GM21390 (cell line): Measurements from ENCODE around the gene LDLRAD2.
A peak's percentile ranks its signal among the peaks of the same experiment; 100 is the strongest.
"Not testable (repeated sequence)": the region's sequence is repeated elsewhere in the genome, so short reads cannot be mapped to it uniquely, and the experiment has no call there.

ENCODE experiments used
- ATAC-seq: cut with Tn5 transposase; IDR thresholded peaks from one replicate; pipeline ENCODE4 v1.9.1; 2021; ENCODE audit not compliant: unreplicated experiment

The LDLRAD2 gene, protein sequence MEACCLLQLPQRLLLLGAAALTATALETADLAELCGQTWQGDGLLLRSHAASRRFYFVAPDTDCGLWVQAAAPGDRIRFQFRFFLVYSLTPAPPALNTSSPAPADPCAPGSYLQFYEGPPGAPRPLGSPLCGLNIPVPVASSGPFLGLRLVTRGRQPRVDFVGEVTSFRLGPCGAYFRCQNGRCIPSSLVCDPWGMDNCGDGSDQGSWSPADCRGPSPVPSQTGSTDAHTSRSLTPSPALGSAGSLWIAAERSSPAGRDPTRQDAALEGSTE

GRCh38 chr1:21811875-21812305, at the start of gene LDLRAD2:
Gene LDLRAD2 (plus strand): TSS chr1:21812265. CDS start chr1:21812452, 187 bp downstream.
- ATAC-seq = no peak

- no peak for ATAC-seq
Observed at GRCh38 chr1:21763236-21763635, 48.8 kb upstream of the LDLRAD2 start.

- no peak for ATAC-seq
Observed at GRCh38 chr1:21763694-21764419, 48.2 kb upstream of the LDLRAD2 start.

- ATAC-seq = no peak
Observed at GRCh38 chr1:21764615-21765423, 47.2 kb upstream of the LDLRAD2 start.

DNA sequence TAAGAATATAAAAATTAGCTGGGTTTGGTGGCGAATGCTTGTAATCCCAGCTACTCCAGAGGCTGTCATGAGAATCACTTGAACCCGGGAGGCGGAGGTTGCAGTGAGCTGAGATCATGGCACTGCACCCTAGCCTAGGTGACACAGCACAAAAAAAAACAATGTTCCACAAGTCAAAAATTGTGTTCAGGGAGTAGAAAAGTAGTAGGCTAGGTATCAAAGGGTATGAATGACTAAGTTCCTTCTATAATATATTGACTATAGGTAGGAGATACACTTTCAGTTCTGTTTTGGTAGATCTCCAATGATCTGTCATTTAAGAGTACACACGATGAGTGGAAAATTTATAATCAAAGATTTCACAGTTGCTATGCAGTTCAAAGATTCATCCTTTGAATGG, 45.9 kb upstream of the LDLRAD2 start:
- ATAC-seq = no peak

DNA sequence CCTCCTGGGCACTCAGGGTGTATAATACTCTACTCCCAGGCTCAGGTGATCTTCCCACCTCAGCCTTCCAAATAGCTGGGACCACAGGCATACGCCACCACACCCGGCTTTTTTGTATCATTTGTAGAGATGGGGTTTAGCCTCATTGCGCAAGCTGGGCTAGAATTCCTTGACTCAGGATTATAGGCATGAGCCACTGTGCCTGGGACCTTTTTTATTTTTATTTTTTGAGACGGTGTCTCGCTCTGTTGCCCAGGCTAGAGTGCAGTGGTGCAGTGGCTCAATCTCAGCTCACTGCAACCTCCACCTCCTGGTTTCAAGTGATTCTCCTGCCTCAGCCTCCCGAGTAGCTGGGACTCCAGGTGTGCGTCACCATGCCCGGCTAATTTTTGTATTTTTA, 45.0 kb upstream of the LDLRAD2 start:
- not testable (repeated sequence) for ATAC-seq

GRCh38 chr1:21770201-21770600, 41.9 kb upstream of the LDLRAD2 start:
- ATAC-seq = no peak

DNA sequence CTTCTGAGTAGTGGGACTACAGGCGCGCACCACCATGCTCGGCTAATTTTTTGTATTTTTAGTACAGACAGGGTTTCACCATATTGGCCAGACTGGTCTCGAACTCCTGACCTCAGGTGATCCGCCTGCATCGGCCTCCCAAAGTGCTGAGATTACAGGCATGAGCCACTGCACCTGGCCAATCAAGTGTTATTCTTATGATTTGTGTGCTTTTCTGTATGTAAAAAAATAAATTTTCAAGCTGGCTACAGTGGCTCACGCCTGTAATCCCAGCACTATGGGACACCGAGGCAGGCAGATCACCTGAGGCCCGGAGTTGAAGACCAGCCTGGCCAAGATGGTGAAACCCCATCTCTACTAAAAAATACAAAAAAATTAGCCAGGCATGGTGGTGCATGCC, 41.5 kb upstream of the LDLRAD2 start:
- not testable (repeated sequence) for ATAC-seq

DNA sequence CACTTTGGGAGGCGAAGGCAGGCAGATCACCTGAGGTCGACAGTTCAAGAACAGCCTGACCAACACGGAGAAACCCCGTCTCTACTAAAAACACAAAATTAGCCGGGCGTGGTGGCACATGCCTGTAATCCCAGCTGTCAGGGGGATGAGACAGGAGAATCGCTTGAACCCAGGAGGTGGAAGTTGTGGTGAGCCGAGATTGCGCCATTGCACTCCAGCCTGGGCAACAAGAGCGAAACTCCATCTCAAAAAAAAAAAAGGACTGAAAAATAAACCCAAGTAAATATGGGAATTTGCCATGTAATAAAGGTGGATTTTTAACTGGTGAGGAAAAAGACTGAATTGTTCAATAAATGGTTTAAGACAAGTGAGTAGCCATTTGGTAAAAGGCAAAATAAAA, 40.4 kb upstream of the LDLRAD2 start:
- not testable (repeated sequence) for ATAC-seq

DNA sequence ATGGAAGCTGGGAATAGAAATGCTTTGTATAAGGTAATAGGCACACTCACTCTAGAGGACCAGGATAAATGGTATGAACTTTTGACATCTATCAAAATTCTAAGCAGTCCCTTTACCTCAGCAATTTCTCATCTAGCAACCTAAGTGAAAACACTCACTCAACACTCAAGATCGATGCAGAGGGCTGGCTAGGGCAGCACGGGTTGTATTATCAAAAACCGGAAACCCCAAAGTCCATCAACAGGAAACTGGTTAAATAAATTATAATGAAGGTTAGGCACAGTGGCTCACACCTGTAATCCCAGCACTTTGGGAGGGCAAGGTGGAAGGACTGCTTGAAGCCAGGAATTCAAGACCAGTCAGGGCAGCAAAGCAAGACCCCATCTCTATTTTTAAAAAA, 38.5 kb upstream of the LDLRAD2 start:
- peak; percentile 67 for ATAC-seq

- ATAC-seq = no peak
Observed at GRCh38 chr1:21774835-21775549, 37.1 kb upstream of the LDLRAD2 start.

DNA sequence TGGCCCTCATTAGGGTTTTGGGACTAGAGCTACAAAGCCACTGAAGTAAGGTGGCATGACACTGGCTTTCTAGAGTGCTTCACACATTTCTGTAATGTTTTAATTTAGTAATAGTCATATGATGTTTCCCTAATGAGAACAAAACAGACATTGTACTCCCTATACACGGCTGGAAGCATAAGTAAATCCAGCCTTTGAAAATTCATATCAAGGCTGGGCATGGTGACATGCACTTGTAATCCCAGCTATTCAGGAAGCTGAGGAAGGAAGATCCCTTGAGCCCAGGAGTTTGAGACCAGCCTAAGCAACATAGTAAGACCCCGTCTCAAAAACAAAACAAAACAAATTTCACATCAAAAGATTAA, 36.5 kb upstream of the LDLRAD2 start:
- ATAC-seq = no peak

- no peak for ATAC-seq
Observed at GRCh38 chr1:21775985-21776562, 36.0 kb upstream of the LDLRAD2 start.

DNA sequence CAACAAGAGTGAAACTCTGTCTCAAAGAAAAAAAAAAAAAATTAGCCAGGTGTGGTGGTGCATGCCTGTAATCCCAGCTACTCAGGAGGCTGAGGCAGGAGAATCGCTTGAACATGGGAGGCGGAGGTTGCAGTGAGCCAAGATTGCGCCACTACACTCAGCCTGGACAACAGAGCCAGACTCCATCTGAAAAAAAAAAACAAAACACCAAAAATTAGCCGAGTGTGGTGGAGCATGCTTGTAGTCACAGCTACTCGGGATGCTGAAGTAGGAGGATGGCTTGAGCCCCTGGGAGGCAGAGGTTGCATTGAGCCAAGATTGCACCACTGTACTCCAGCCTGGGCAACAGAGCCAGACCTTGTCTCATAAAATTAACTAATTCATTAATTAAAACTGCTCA, 35.1 kb upstream of the LDLRAD2 start:
- not testable (repeated sequence) for ATAC-seq

GRCh38 chr1:21778405-21778727, 33.7 kb upstream of the LDLRAD2 start:
- no peak for ATAC-seq

GRCh38 chr1:21779613-21780521, 32.2 kb upstream of the LDLRAD2 start:
- ATAC-seq = peak; percentile 40

- ATAC-seq = peak; percentile 18
Observed at GRCh38 chr1:21781815-21782348, 30.2 kb upstream of the LDLRAD2 start.

- ATAC-seq = peak; percentile 17
Observed at GRCh38 chr1:21782349-21782867, 29.7 kb upstream of the LDLRAD2 start.
